ENCODE results near the gene ZNF626.
"Not testable (repeated sequence)": the region's sequence is repeated elsewhere in the genome, so short reads cannot be mapped to it uniquely, and the experiment has no call there.

Gene ZNF626

DNA sequence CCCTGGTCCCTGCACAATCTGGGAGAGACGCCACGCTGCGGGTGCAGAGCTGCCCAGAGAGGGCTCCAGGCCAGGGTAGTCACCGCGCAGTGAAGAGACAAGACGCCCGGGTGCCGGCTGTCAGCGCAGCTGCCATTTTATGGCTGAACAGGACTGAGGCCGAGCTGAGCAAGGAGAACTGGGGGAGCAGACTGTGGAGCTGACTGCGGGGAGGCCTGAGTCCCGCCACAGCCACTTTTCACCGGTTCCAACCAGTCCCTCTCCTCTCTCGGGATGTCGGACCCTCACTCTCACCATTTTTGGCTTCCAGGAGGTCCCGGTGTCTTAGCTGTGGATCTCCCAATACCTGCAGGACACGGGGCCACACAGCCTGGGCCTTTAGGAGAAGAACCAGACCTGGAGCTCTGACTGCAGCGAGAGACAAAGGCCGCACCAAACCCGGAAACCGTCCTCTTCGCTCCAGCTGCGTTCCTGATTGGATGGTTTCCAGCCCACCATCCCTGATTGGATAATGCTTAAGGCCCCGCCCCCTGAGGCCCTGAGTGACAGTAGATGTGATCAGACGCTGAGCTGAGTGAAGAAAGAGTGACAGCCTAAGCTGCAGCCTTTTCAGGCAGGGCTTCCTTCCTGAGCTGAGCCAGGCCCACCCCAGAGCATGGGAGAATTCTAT lies at the start of gene ZNF626:
Gene ZNF626, minus strand, starts transcription at position 422 of the 670 bp plus-strand sequence. Its CDS starts 125 bp downstream, at position 297.
- no peak within 1 kb of the TSS; the same call in 1 of the 2 replicates for H3K27ac ChIP-seq (ENCODE audit: low read depth, low read length)
- no peaks in the 10 kb centered on the region for H3K27me3 ChIP-seq (ENCODE audit: control insufficient read depth, insufficient read depth, low read length)
- H3K4me1 ChIP-seq (ENCODE audit: control insufficient read depth, insufficient read depth, low read length), result peaks cover 8% of the 10 kb centered on the region; the same call in 1 of the 2 replicates
- peak within 1 kb of the TSS; percentile 82; the same call in 1 of the 2 replicates for H3K4me3 ChIP-seq (ENCODE audit: low read depth, low read length)
- no peak within 1 kb of the TSS for H3K9ac ChIP-seq (ENCODE audit: low read length)
- H3K9me3 ChIP-seq (ENCODE audit: control insufficient read depth, insufficient read depth, low read depth, low read length), result peaks cover 19% of the 10 kb centered on the region; the same call in 1 of the 2 replicates
- peaks cover 19% of the 10 kb centered on the region; the same call in 1 of the 2 replicates for H3K36me3 ChIP-seq (ENCODE audit: control insufficient read depth, insufficient read depth, low read length)

GRCh38 chr19:20669263-20669662 lies 7.9 kb upstream of the ZNF626 start:
- H3K27ac ChIP-seq (ENCODE audit: low read depth, low read length), result no peak overlapping the region
- peaks cover 8% of the 10 kb centered on the region; the same call in 1 of the 2 replicates for H3K4me1 ChIP-seq (ENCODE audit: control insufficient read depth, insufficient read depth, low read length)
- H3K4me3 ChIP-seq (ENCODE audit: low read depth, low read length), result no peak overlapping the region
- no peaks in the 10 kb centered on the region for H3K36me3 ChIP-seq (ENCODE audit: control insufficient read depth, insufficient read depth, low read length)
- no peaks in the 10 kb centered on the region for H3K27me3 ChIP-seq (ENCODE audit: control insufficient read depth, insufficient read depth, low read length)
- peaks cover 15% of the 10 kb centered on the region; the same call in 1 of the 2 replicates for H3K9me3 ChIP-seq (ENCODE audit: control insufficient read depth, insufficient read depth, low read depth, low read length)
- H3K9ac ChIP-seq (ENCODE audit: low read length), result no peak overlapping the region

DNA sequence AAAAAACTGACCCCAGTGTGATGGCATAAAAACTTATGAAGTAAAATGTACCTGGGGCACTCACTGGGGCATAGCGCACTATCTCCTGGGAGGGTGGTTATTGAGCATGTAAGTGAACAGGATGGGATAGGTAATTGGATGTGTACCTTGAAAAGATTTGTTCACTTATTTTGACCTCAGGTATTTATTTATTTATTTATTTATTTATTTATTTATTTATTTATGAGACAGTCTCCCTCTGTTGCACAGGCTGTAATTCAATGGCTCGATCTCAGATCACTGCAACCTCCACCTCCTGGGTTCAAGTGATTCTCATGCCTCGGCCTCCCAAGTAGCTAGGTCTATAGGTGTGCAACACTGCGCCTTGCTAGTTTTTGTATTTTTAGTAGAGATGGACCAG lies 5.9 kb upstream of the ZNF626 start:
- H3K36me3 ChIP-seq (ENCODE audit: control insufficient read depth, insufficient read depth, low read length), result no peaks in the 10 kb centered on the region
- H3K9ac ChIP-seq (ENCODE audit: low read length), result no peak overlapping the region
- no peak overlapping the region for H3K4me3 ChIP-seq (ENCODE audit: low read depth, low read length)
- H3K9me3 ChIP-seq (ENCODE audit: control insufficient read depth, insufficient read depth, low read depth, low read length), result peaks cover 13% of the 10 kb centered on the region; the same call in 1 of the 2 replicates
- no peaks in the 10 kb centered on the region for H3K27me3 ChIP-seq (ENCODE audit: control insufficient read depth, insufficient read depth, low read length)
- H3K4me1 ChIP-seq (ENCODE audit: control insufficient read depth, insufficient read depth, low read length), result peaks cover 8% of the 10 kb centered on the region; the same call in 1 of the 2 replicates
- no peak overlapping the region for H3K27ac ChIP-seq (ENCODE audit: low read depth, low read length)

- Histone ChIP-seq H3K27me3 (ENCODE audit: control insufficient read depth, insufficient read depth, low read length) (no peaks in the 10 kb centered on the region), H3K9ac (ENCODE audit: low read length) (no peak overlapping the region), H3K4me1 (ENCODE audit: control insufficient read depth, insufficient read depth, low read length) (peaks cover 8% of the 10 kb centered on the region; the same call in 1 of the 2 replicates), H3K36me3 (ENCODE audit: control insufficient read depth, insufficient read depth, low read length) (no peaks in the 10 kb centered on the region; the same call in 1 of the 2 replicates), H3K4me3 (ENCODE audit: low read depth, low read length) (no peak overlapping the region), H3K27ac (ENCODE audit: low read depth, low read length) (no peak overlapping the region), H3K9me3 (ENCODE audit: control insufficient read depth, insufficient read depth, low read depth, low read length) (peaks cover 16% of the 10 kb centered on the region; the same call in 1 of the 2 replicates)
These were observed 3.8 kb upstream of the ZNF626 start for GRCh38 chr19:20664901-20665781.

DNA sequence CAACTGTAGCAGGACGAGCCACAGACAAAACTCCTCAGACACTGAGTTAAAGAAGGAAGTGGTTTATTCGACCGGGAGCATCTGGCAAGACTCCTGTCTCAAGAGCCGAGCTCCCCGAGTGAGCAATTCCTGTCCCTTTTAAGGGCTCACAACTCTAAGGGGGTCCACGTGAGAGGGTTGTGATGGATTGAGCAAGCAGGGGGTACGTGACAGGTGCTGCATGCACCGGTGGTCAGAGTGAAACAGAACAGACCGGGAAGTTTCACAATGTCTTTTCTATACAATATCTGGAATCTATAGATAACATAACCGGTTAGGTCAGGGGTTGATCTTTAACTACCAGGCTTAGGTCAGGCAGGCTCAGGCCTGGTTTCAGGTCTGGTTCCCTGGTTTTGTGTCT lies 3.1 kb upstream of the ZNF626 start:
- H3K27me3 ChIP-seq (ENCODE audit: control insufficient read depth, insufficient read depth, low read length); H3K4me1 ChIP-seq (ENCODE audit: control insufficient read depth, insufficient read depth, low read length); H3K27ac ChIP-seq (ENCODE audit: low read depth, low read length); H3K4me3 ChIP-seq (ENCODE audit: low read depth, low read length); H3K36me3 ChIP-seq (ENCODE audit: control insufficient read depth, insufficient read depth, low read length); H3K9ac ChIP-seq (ENCODE audit: low read length): not testable (repeated sequence)
- H3K9me3 ChIP-seq (ENCODE audit: control insufficient read depth, insufficient read depth, low read depth, low read length), result peaks cover 16% of the 10 kb centered on the region; the same call in 1 of the 2 replicates

- Histone ChIP-seq H3K27me3 (ENCODE audit: control insufficient read depth, insufficient read depth, low read length) (no peaks in the 10 kb centered on the region), H3K9ac (ENCODE audit: low read length) (no peak overlapping the region), H3K4me3 (ENCODE audit: low read depth, low read length) (no peak overlapping the region), H3K4me1 (ENCODE audit: control insufficient read depth, insufficient read depth, low read length) (peaks cover 8% of the 10 kb centered on the region; the same call in 1 of the 2 replicates), H3K36me3 (ENCODE audit: control insufficient read depth, insufficient read depth, low read length) (peaks cover 16% of the 10 kb centered on the region; the same call in 1 of the 2 replicates), H3K27ac (ENCODE audit: low read depth, low read length) (no peak overlapping the region), H3K9me3 (ENCODE audit: control insufficient read depth, insufficient read depth, low read depth, low read length) (peaks cover 17% of the 10 kb centered on the region; the same call in 1 of the 2 replicates)
These were observed 1.2 kb upstream of the ZNF626 start for GRCh38 chr19:20662421-20663105.

DNA sequence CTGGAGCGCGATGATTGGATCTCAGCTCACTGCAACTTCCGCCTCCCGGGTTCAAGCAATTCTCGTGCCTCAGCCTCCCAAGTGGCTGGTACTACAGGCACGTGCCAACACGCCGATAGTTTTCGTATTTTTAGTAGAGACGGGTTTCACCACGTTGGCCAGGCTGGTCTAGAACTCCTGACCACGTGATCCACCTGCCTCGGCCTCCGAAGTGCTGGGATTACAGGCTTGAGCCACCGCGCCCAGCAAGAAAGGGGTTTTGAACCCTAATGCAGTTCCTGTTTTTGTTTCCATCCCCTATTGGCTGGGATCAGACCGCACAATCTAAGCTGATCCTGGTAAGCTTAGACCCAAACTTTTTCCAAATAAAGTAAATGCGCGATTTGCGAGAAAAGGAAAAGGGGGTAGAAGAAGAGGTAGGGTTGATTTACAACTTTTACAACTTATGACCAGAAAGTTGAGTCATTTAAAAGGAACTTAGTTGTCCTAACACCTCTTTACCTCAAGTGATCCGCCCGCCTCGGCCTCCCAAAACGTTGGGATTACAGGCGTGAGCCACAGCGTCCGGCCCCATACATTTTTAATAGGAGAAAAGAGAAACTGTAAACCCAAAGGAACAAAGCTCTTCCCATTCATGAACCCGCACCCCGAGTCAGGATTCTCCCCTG lies 764 bp downstream of the ZNF626 start:
- peaks cover 24% of the 10 kb centered on the region; the same call in 1 of the 2 replicates for H3K9me3 ChIP-seq (ENCODE audit: control insufficient read depth, insufficient read depth, low read depth, low read length)
- H3K27ac ChIP-seq (ENCODE audit: low read depth, low read length), result no peak overlapping the region
- peak overlapping the region; percentile 82; the same call in 1 of the 2 replicates for H3K4me3 ChIP-seq (ENCODE audit: low read depth, low read length)
- no peaks in the 10 kb centered on the region for H3K27me3 ChIP-seq (ENCODE audit: control insufficient read depth, insufficient read depth, low read length)
- H3K36me3 ChIP-seq (ENCODE audit: control insufficient read depth, insufficient read depth, low read length), result peaks cover 19% of the 10 kb centered on the region; the same call in 1 of the 2 replicates
- no peak overlapping the region for H3K9ac ChIP-seq (ENCODE audit: low read length)
- peaks cover 8% of the 10 kb centered on the region; the same call in 1 of the 2 replicates for H3K4me1 ChIP-seq (ENCODE audit: control insufficient read depth, insufficient read depth, low read length)

DNA sequence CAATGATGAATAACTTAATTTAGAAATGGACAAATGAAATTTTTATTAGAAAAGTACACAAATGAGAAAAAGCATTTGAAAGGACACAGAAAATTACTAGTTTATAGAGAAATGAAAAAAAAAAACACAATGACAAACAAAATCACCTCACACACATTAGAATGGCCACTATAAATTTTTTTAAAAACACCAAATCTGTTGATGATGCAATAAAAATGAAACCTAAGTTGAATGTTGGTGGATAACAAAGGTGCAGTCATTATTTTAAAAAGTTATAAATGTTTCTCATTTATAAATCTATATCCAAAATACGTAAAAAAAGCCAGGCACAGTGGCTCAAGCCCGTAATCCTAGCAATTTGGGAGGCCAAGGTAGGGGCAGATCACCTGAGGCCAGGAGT lies 20.8 kb downstream of the ZNF626 start:
- peaks cover 40% of the 10 kb centered on the region; the same call in 1 of the 2 replicates for H3K36me3 ChIP-seq (ENCODE audit: control insufficient read depth, insufficient read depth, low read length)
- H3K4me1 ChIP-seq (ENCODE audit: control insufficient read depth, insufficient read depth, low read length), result no peaks in the 10 kb centered on the region
- no peak overlapping the region for H3K4me3 ChIP-seq (ENCODE audit: low read depth, low read length)
- H3K27me3 ChIP-seq (ENCODE audit: control insufficient read depth, insufficient read depth, low read length), result no peaks in the 10 kb centered on the region
- peaks cover 39% of the 10 kb centered on the region for H3K9me3 ChIP-seq (ENCODE audit: control insufficient read depth, insufficient read depth, low read depth, low read length)
- no peak overlapping the region for H3K9ac ChIP-seq (ENCODE audit: low read length)
- H3K27ac ChIP-seq (ENCODE audit: low read depth, low read length), result no peak overlapping the region

DNA sequence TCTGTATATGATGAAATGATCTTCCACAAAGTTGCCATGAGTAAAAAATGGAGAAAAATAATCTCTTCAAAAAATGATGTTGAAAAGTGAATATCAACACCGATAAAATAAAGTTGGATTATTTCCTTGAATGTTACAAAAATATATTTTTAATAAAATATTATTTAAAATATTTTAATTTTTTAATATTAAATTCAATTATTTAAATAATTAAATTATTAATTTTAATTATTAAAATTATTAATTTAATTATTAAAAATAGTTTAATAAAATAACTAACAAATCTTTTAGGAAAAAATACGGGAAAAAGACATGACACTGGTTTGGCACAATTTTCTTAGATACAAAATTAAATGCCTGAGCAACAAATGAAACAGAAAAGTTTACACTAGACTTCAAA lies 21.3 kb downstream of the ZNF626 start:
- no peaks in the 10 kb centered on the region for H3K4me1 ChIP-seq (ENCODE audit: control insufficient read depth, insufficient read depth, low read length)
- no peak overlapping the region for H3K4me3 ChIP-seq (ENCODE audit: low read depth, low read length)
- H3K27me3 ChIP-seq (ENCODE audit: control insufficient read depth, insufficient read depth, low read length), result no peaks in the 10 kb centered on the region
- H3K9ac ChIP-seq (ENCODE audit: low read length), result no peak overlapping the region
- H3K9me3 ChIP-seq (ENCODE audit: control insufficient read depth, insufficient read depth, low read depth, low read length), result peaks cover 44% of the 10 kb centered on the region
- peaks cover 44% of the 10 kb centered on the region; the same call in 1 of the 2 replicates for H3K36me3 ChIP-seq (ENCODE audit: control insufficient read depth, insufficient read depth, low read length)
- H3K27ac ChIP-seq (ENCODE audit: low read depth, low read length), result no peak overlapping the region

DNA sequence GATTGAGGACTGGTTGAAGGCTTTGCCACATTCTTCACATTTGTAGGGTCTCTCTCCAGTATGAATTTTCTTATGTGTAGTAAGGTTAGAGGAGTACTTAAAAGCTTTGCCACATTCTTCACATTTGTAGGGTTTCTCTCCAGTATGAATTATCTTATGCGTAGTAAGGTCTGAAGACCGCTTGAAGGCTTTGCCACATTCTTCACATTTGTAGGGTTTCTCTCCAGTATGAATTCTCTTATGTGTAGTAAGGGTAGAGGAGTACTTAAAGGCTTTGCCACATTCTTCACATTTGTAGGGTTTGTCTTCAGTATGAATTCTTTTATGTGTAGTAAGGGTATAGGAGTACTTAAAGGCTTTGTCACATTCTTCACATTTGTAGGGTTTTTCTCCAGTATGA lies 36.8 kb downstream of the ZNF626 start:
- H3K36me3 ChIP-seq (ENCODE audit: control insufficient read depth, insufficient read depth, low read length), result not testable (repeated sequence)

More for the DNA sequence above, 36.8 kb downstream of the ZNF626 start:
- not testable (repeated sequence) for H3K4me1 ChIP-seq (ENCODE audit: control insufficient read depth, insufficient read depth, low read length); H3K27me3 ChIP-seq (ENCODE audit: control insufficient read depth, insufficient read depth, low read length); H3K9ac ChIP-seq (ENCODE audit: low read length); H3K27ac ChIP-seq (ENCODE audit: low read depth, low read length); H3K4me3 ChIP-seq (ENCODE audit: low read depth, low read length)
- peaks cover 35% of the 10 kb centered on the region for H3K9me3 ChIP-seq (ENCODE audit: control insufficient read depth, insufficient read depth, low read depth, low read length)
